HepG2 (cell line): ENCODE measurements around the gene NXPH1. TPM values are rescaled to one million over a fixed set of nuclear protein-coding genes. Genes with fewer than 3 reads are reported as not detected.

Experiments
- ATAC-seq: fragments of 200-7000 bp; cut with Tn5 transposase; 3 replicates; pipeline ENCODE4 v1.9.1; 2020; ENCODE audit warnings: mild to moderate bottlenecking, moderate library complexity
- BruUV-seq: library from RNA; stranded (reverse); fragments of 400-500 nt; replicated peaks from 2 replicates; lab custom pipeline; 2021; lab: Mats Ljungman, UMichigan
- CTCF ChIA-PET: fragments of 300-600 bp; formaldehyde crosslinking; extraction: SDS; loops from one replicate; lab custom pipeline; 2021; ENCODE audit warnings: low total read pairs, inconsistent platforms, low intra/inter-chr PET ratio; lab: Yijun Ruan, JAX
- POLR2A ChIA-PET: fragments of 350-600 bp; sonication (Branson Sonifier 250); formaldehyde crosslinking; loops from one replicate; lab custom pipeline; 2020; ENCODE audit warnings: antibody characterized with exemption, inconsistent platforms; lab: Yijun Ruan, JAX
- DNase-seq: peaks from one replicate; pipeline ENCODE4 v3.0.0-alpha.2; 2015; ENCODE audit warnings: low spot score
- FAIRE-seq: peaks from 3 replicates; lab custom pipeline; 2011; peaks lifted over from hg19 to GRCh38; lab: Jason Lieb, UNC
- H2AFZ ChIP-seq: one replicate; pipeline ENCODE4 v1.6.1; 2011; ENCODE audit warnings: low read length, inconsistent platforms
- H3K27ac ChIP-seq: fragments of 300-600 bp; 3 replicates; pipeline ENCODE4 v1.8.0; 2011; ENCODE audit warnings: mixed run types, mild to moderate bottlenecking, mixed read lengths, low read length, inconsistent platforms; ENCODE audit not compliant: insufficient read depth; ENCODE audit errors: extremely low read length
- H3K27me3 ChIP-seq, 2 experiments: fragments of 200-600 bp in 1 of 2; 2 replicates in 1 of 2; 3 replicates in 1 of 2; pipeline versions ENCODE4 v1.6.0 to v1.8.0; 2011; ENCODE audit warnings: low read length in 2 of 2, mild to moderate bottlenecking in 2 of 2, moderate library complexity in 2 of 2, inconsistent platforms in 1 of 2; ENCODE audit not compliant: insufficient read depth in 2 of 2, control insufficient read depth in 1 of 2
- H3K36me3 ChIP-seq, 2 experiments: fragments of 200-600 bp in 1 of 2; replicated peaks in 1 of 2; 2 replicates in 1 of 2; 3 replicates in 1 of 2; pipeline versions ENCODE4 v1.5.1 to v1.8.0; 2011; ENCODE audit warnings: low read length in 2 of 2, inconsistent platforms in 1 of 2; ENCODE audit not compliant: insufficient read depth in 2 of 2, control insufficient read depth in 1 of 2
- H3K4me1 ChIP-seq: 2 replicates; pipeline ENCODE4 v1.5.1; 2012; ENCODE audit warnings: low read length, inconsistent platforms; ENCODE audit not compliant: insufficient read depth
- H3K4me2 ChIP-seq: 2 replicates; pipeline ENCODE4 v1.6.0; 2011; ENCODE audit warnings: low read depth, low read length, inconsistent platforms
- H3K4me3 ChIP-seq, 3 experiments: fragments of 200-600 bp in 1 of 3; sonication (generic), shearing (Covaris generic) in 1 of 3; replicated peaks in 1 of 3; 2 replicates each; pipeline ENCODE4 v1.5.1; 2011 to 2016; ENCODE audit warnings: low read length in 3 of 3, inconsistent platforms in 2 of 3, low read depth in 2 of 3, mild to moderate bottlenecking in 2 of 3, control low read depth in 1 of 3, mixed read lengths in 1 of 3; ENCODE audit not compliant: insufficient read depth in 1 of 3
- H3K79me2 ChIP-seq: one replicate; pipeline ENCODE4 v1.6.1; 2011; ENCODE audit warnings: low read length, inconsistent platforms; ENCODE audit not compliant: insufficient read depth
- H3K9ac ChIP-seq: 2 replicates; pipeline ENCODE4 v1.6.0; 2011; ENCODE audit warnings: mild to moderate bottlenecking, low read depth, low read length, inconsistent platforms; ENCODE audit not compliant: insufficient read depth
- H3K9me3 ChIP-seq: 2 replicates; pipeline ENCODE4 v1.5.1; 2012; ENCODE audit warnings: mild to moderate bottlenecking, low read length
- H4K20me1 ChIP-seq: 2 replicates; pipeline ENCODE4 v1.6.0; 2011; ENCODE audit warnings: inconsistent platforms, mild to moderate bottlenecking, low read length, moderate library complexity; ENCODE audit not compliant: insufficient read depth
- CCAR2 ChIP-seq: fragments of 200-400 bp; formaldehyde crosslinking; optimal IDR thresholded peaks from 2 replicates; pipeline ENCODE3; 2018; ENCODE audit warnings: low read depth, mild to moderate bottlenecking, low read length, moderate library complexity
- GMEB2 ChIP-seq: IDR thresholded peaks from 2 replicates; pipeline ENCODE4 v1.6.1; 2016; ENCODE audit warnings: missing biosample characterization, missing genetic modification reagents, low read depth
- SAFB2 ChIP-seq: sonication (generic); formaldehyde crosslinking; IDR thresholded peaks from 2 replicates; pipeline ENCODE4 v1.5.1; 2020; ENCODE audit warnings: missing genetic modification reagents, low read depth, mild to moderate bottlenecking, borderline replicate concordance
- TGIF2 ChIP-seq: IDR thresholded peaks from 2 replicates; pipeline ENCODE4 v1.6.1; 2016; ENCODE audit warnings: control low read depth, missing compliant biosample characterization
- ZFY ChIP-seq: sonication (generic); formaldehyde crosslinking; IDR thresholded peaks from 2 replicates; pipeline ENCODE4 v1.4.0; 2020; ENCODE audit warnings: missing genetic modification reagents
- ZMYM2 ChIP-seq: sonication (generic); formaldehyde crosslinking; IDR thresholded peaks from 2 replicates; pipeline ENCODE4 v1.8.0; 2022; ENCODE audit warnings: mild to moderate bottlenecking, missing genetic modification reagents
- ZNF260 ChIP-seq: sonication (generic); formaldehyde crosslinking; IDR thresholded peaks from 2 replicates; pipeline ENCODE4 v1.4.0; 2020; ENCODE audit warnings: missing genetic modification reagents, low read depth, mild to moderate bottlenecking, borderline replicate concordance
- ZNF569 ChIP-seq: sonication (generic); formaldehyde crosslinking; IDR thresholded peaks from 2 replicates; pipeline ENCODE4 v1.5.0; 2020; ENCODE audit warnings: mild to moderate bottlenecking, missing genetic modification reagents, moderate library complexity, borderline replicate concordance
- ZNF576 ChIP-seq: sonication (generic); formaldehyde crosslinking; IDR thresholded peaks from 2 replicates; pipeline ENCODE4 v1.4.0; 2020; ENCODE audit warnings: mild to moderate bottlenecking, missing genetic modification reagents
- ZNF800 ChIP-seq: sonication (generic); formaldehyde crosslinking; IDR thresholded peaks from 2 replicates; pipeline ENCODE4 v1.4.0; 2020; ENCODE audit warnings: missing genetic modification reagents
- ZNF83 ChIP-seq: sonication (generic); formaldehyde crosslinking; IDR thresholded peaks from 2 replicates; pipeline ENCODE4 v1.4.0; 2020; ENCODE audit warnings: missing genetic modification reagents, mild to moderate bottlenecking, borderline replicate concordance
- in situ Hi-C: cut with HindIII; loops from 2 replicates; pipeline ENCODE4 v1.10.0; 2017; ENCODE audit warnings: low pct_unique_long_range_greater_than_20kb; ENCODE audit not compliant: extremely low pct_ligation_motif_present
- intact Hi-C: fragments of 100-400 bp; cut with micrococcal nuclease; formaldehyde crosslinking; loops from one replicate; pipeline ENCODE4 v1.10.0; 2022; ENCODE audit not compliant: unreplicated experiment
- polyA plus RNA-seq, 8 experiments: library from polyadenylated mRNA; depleted of rRNA in 3 of 8; stranded (reverse) in 7 of 8; unstranded in 1 of 8; fragments of >200 nt; fragmentation: Illumina TruSeq in 4 of 8; extraction: Trizol in 4 of 8; gene quantifications; 2 replicates each; pipeline versions ENCODE4 v1.2.1 to v1.2.3, GENCODE V29; 2011 to 2016; ENCODE audit warnings: low read depth in 4 of 8, missing spikeins in 1 of 8, mixed read lengths in 1 of 8; ENCODE audit not compliant: insufficient read depth in 1 of 8
- total RNA-seq, 5 experiments: library from RNA; depleted of rRNA; stranded (reverse); fragments of >200 nt; fragmentation: Illumina TruSeq; extraction: Trizol; gene quantifications; 2 replicates each; pipeline ENCODE4 v1.2.3, GENCODE V29; 2016; ENCODE audit warnings: low read depth in 1 of 5

Gene NXPH1
- total and polyA plus RNA-seq, 2 of the 13 experiments (the other 11 are each of a cell fraction or from before 2014, with no cell fraction given) = not detected

GRCh38 chr7:8668627-8669500 lies 235.5 kb downstream of the NXPH1 start (continued):
- TF ChIP-seq ZNF576 (CRISPR knock-in tag) (no peak), ZFY (CRISPR knock-in tag) (no peak), ZNF800 (no peak), TGIF2 (CRISPR knock-in tag) (no peak), ZNF260 (CRISPR knock-in tag) (no peak), CCAR2 (no peak)

- POLR2A ChIA-PET = no interaction called here
- H3K79me2 ChIP-seq = no peaks in the 10 kb centered on the region
- no peak overlapping the region for H3K4me3 ChIP-seq
- no peaks in the 10 kb centered on the region for H3K36me3 ChIP-seq
- FAIRE-seq = no peak
- CTCF ChIA-PET = no interaction called here
- BruUV-seq = no TSS peak
- no peak for ATAC-seq
- peaks cover 45% of the 10 kb centered on the region for H3K9me3 ChIP-seq
- H3K4me1 ChIP-seq = no peaks in the 10 kb centered on the region
- TF ChIP-seq SAFB2 (CRISPR knock-in tag) (no peak), ZMYM2 (CRISPR knock-in tag) (no peak), ZNF83 (CRISPR knock-in tag) (no peak), ZNF569 (CRISPR knock-in tag) (no peak), GMEB2 (no peak)
- no peak overlapping the region for H2AFZ ChIP-seq
- intact Hi-C loops = no loop called here
- in situ Hi-C loops = no loop called here
- no peak overlapping the region for H3K9ac ChIP-seq
- H4K20me1 ChIP-seq = no peaks in the 10 kb centered on the region
- no peak overlapping the region for H3K4me2 ChIP-seq
- no peak overlapping the region for H3K27ac ChIP-seq
- H3K27me3 ChIP-seq = no peaks in the 10 kb centered on the region
- no peak for DNase-seq
Observed at GRCh38 chr7:8669501-8669851, 236.1 kb downstream of the NXPH1 start.
